HG03103 (cell line): ENCODE results near the gene RLN2.

ENCODE experiments used
- ATAC-seq: cut with Tn5 transposase; IDR thresholded peaks from one replicate; pipeline ENCODE4 v1.9.1; 2021; ENCODE audit warnings: low read depth; ENCODE audit not compliant: unreplicated experiment

Gene RLN2

GRCh38 chr9:5274770-5275169 is 29.7 kb downstream of the RLN2 start:
- no peak for ATAC-seq

DNA sequence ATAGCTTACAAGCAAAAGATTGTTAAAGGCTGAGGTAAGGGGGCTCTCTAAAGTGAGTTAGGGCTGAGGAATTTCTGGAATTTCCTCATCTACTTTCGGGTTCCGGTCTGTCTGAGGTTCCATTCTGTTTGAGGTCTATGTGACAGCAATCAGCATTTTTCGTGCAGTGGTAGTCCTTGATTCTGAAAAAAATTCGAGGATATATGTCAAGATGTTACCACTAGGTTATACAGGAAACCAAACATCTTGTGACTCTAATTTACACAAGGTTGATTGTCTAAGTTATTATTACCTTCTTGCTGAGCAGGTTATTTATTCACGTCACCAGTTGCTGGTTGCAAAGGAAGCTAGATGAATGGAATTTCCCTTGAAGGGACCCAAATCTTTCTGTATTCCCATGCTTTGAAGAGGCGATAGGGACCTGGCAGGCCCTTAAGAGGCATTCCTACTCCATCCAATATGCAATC is 35.2 kb downstream of the RLN2 start:
- ATAC-seq = no peak

DNA sequence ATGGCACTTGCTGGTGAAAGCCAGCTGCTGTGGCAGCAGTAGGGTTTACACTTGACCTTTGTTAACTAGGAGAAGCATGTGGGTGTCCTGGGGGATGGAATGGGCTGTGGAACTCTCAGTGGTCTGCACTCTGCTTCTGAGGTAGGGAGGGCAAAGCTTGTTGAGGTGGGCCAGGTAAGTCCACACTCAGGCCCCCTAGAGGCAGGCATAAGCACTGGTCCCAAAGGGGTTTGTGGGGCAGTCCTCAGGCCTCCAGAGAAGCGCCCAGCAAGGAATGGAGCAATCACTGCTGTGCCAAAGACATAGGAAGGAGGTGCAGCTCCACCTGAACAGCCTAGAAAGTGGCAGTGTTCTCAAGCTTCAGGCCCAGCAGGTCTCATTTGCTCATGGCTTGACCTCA is 38.6 kb downstream of the RLN2 start:
- ATAC-seq = no peak

- ATAC-seq = no peak
Observed at GRCh38 chr9:5264219-5264595, 40.3 kb downstream of the RLN2 start.

GRCh38 chr9:5263351-5264218 is 40.9 kb downstream of the RLN2 start:
- ATAC-seq = no peak
